Subcutaneous adipose tissue (tissue), 4 donors: ENCODE measurements around the gene SYVN1. TPM values are rescaled to one million over a fixed set of nuclear protein-coding genes. Genes with fewer than 3 reads are reported as not detected.

ENCODE experiments used
- total RNA-seq, 4 donors: library from RNA; depleted of rRNA; stranded (reverse); fragments of >200 nt; gene quantifications; one replicate each; pipeline ENCODE4 v1.1.0, GENCODE V29; 2016
- TF ChIP-seq, protein P1 (sequence below): fragments of 450-650 bp; IDR thresholded peaks from one replicate; pipeline ENCODE4 v1.5.1; 2016; ENCODE audit warnings: low read depth, mild to moderate bottlenecking, control low read depth, antibody characterized with exemption, moderate library complexity

Gene SYVN1
- total RNA-seq, 4 donors from 2014 or later = 29.3 to 61.0 (median 46.0) TPM

DNA sequence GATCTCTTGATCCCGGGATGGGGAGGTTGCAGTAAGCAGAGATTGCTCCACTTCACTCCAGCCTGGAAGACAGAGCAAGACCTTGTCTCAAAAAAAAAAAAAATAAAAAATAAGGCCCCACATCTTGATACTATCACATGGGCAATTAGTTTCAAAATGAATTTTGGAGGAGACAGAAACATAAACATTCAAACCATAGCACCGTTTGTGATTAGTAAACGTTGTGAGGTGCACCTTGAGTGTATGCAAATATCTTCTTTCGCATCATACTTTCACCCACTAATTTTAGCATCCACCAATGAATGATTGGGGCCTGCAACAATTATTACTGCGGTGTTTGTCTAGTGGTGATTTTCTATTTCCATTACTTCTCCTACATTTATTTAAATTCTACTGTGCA lies 24.7 kb upstream of the SYVN1 start:
- TF ChIP-seq, protein P1, sequence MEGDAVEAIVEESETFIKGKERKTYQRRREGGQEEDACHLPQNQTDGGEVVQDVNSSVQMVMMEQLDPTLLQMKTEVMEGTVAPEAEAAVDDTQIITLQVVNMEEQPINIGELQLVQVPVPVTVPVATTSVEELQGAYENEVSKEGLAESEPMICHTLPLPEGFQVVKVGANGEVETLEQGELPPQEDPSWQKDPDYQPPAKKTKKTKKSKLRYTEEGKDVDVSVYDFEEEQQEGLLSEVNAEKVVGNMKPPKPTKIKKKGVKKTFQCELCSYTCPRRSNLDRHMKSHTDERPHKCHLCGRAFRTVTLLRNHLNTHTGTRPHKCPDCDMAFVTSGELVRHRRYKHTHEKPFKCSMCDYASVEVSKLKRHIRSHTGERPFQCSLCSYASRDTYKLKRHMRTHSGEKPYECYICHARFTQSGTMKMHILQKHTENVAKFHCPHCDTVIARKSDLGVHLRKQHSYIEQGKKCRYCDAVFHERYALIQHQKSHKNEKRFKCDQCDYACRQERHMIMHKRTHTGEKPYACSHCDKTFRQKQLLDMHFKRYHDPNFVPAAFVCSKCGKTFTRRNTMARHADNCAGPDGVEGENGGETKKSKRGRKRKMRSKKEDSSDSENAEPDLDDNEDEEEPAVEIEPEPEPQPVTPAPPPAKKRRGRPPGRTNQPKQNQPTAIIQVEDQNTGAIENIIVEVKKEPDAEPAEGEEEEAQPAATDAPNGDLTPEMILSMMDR = no peak

DNA sequence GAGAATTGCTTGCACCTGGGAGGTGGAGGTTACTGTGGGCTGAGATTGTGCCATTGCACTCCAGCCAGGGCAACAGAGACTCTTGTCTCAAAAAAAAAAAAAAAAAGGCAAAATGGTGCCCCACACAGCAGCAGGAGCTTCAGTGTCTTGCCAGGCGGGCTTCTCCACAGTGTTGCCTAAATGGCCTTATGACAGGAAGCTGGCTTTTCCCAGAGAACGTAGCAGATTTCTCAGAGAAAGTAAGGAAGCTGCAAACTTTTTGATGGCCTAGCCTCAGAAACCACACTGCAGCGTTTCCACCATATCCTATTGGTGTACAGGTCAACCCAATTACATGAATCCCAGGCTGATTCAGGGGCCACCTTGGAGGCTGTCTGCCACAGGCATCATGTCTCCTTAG lies 23.0 kb upstream of the SYVN1 start:
- TF ChIP-seq, protein P1 = no peak

GRCh38 chr11:65156926-65157325 lies 22.6 kb upstream of the SYVN1 start:
- TF ChIP-seq, protein P1 = no peak

DNA sequence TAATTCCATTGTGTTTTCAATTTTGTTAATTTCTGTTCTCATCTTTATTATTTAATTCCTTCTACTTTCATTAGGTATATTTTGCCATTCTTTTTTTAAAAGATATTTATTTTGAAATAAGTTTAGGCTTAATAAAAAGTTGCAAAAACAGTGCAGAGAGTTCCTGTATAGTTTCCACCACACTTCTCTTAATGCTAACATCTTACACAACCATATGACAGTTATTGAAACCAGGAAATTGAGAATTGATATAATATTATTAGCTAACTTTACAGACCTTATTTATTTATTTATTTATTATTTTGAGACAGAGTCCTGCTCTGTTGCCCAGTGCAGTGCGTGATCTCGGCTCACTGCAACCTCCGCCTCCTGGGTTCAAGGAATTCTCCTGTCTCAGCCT lies 21.9 kb upstream of the SYVN1 start:
- TF ChIP-seq, protein P1 = no peak

DNA sequence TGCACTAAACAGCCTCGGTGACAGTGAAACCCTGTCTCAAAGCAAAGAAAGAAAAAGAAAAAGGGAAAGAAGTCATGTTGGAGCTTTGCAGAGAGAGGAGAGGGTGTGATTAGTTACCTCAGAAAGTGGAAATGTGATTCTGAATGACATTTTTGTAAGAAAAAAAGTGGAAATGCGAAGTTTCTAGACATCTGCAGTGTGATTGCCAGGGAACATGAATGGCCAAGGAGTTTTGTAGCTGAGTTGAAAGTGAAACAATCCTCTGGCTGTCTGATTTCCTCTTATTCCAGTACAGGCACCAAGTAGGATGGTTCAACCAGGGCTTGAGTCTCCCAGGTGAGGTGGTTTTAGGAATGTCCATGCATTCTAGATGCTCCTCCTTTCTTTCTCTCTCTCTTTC lies 17.8 kb upstream of the SYVN1 start:
- TF ChIP-seq, protein P1 = no peak

DNA sequence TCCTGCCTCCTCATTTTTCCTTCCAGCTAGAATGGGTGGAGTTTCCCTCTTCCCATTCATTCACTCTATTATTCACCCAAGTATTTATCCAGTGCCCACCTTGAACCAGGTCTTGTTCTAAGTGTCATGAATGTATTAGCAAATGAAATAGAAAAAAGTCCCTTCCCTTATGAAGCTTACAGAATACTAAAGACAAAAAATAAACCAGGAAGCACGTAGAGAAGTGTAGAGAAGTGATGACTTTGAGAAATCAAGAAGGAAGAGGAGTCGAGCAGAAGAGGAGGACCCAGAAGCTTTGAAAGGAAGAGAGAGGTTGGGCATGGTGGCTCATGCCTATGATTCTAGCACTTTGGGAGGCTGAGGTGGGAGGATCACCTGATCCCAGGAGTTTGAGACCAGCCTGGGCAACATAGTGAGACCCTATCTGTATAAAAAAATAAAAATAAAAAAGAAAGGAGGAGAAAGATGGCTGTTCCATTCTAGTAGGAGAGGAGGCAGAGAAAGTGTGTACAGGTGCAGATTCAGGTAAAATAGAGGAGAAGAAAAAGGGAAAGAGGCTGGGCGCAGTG lies 17.1 kb upstream of the SYVN1 start:
- TF ChIP-seq, protein P1 = no peak

- TF ChIP-seq, protein P1 = no peak
These were observed 16.4 kb upstream of the SYVN1 start for GRCh38 chr11:65150509-65151299.
